A549 (cell line): ENCODE data around the gene TCERG1L.

Experiments used
- CHD2 ChIP-seq: fragments of 150-350 bp; IDR thresholded peaks from 2 replicates; pipeline ENCODE4 v1.6.1; 2014; ENCODE audit warnings: low read length; ENCODE audit not compliant: partially characterized antibody
- EHMT2 ChIP-seq: fragments of 200-600 bp; sonication (generic); IDR thresholded peaks from 2 replicates; pipeline ENCODE4 v1.6.1; 2016; ENCODE audit warnings: antibody characterized with exemption, low read depth, mild to moderate bottlenecking, moderate library complexity
- EP300 ChIP-seq, 2 experiments: fragments of >200 bp; sonication (Bioruptor Twin); formaldehyde crosslinking; IDR thresholded peaks; 2 replicates in 1 of 2; 3 replicates in 1 of 2; pipeline ENCODE4 v1.6.1; 2016 to 2017
- ESRRA ChIP-seq: fragments of 150-350 bp; IDR thresholded peaks from 2 replicates; pipeline ENCODE4 v1.6.1; 2014; ENCODE audit warnings: mild to moderate bottlenecking, low read length, borderline replicate concordance
- FOSB ChIP-seq: fragments of 250-450 bp; sonication (Bioruptor Pico); IDR thresholded peaks from 2 replicates; pipeline ENCODE4 v1.5.0; 2020; ENCODE audit warnings: mild to moderate bottlenecking, moderate library complexity
- JUNB ChIP-seq: fragments of >200 bp; sonication (Bioruptor Twin); formaldehyde crosslinking; IDR thresholded peaks from 2 replicates; pipeline ENCODE4 v1.6.1; 2016
- POLR2A ChIP-seq: IDR thresholded peaks from 2 replicates; pipeline ENCODE4 v1.6.1; 2012; ENCODE audit warnings: mild to moderate bottlenecking, low read length
- RAD21 ChIP-seq, 2 experiments: fragments of >200 bp in 1 of 2; sonication (Bioruptor Twin) in 1 of 2; formaldehyde crosslinking in 1 of 2; IDR thresholded peaks in 1 of 2; conservative IDR thresholded peaks in 1 of 2; 2 replicates in 1 of 2; 3 replicates in 1 of 2; pipeline ENCODE4 v1.6.1; 2012 to 2018; ENCODE audit warnings: inconsistent platforms in 1 of 2
- TF ChIP-seq, protein P1 (sequence below): fragments of >200 bp; sonication (Bioruptor Twin); formaldehyde crosslinking; IDR thresholded peaks from 3 replicates; pipeline ENCODE4 v1.5.1; 2016
- TF ChIP-seq, protein P2 (sequence below): IDR thresholded peaks from 2 replicates; pipeline ENCODE4 v1.6.1; 2012

DNA sequence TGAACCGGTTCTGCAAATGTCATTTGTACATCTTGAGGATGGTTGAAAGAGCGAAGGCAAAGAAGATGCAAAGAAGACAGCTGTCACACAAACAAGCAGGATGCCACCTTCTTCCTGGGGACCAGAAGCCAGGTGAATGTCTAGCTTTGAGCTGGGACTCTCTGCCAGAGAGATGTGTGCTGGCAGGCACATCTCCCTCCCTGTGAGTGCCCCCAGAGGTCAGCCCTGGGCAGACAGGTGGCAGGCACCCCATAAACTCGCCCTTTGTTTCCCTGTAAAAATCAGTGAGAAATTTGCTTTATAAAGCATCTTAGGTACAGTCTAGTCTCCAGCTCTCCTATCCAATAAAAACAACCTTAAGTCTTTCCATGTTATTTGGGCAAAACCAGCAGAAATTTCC lies 2.6 kb upstream of the TCERG1L start:
- TF ChIP-seq, protein P1, sequence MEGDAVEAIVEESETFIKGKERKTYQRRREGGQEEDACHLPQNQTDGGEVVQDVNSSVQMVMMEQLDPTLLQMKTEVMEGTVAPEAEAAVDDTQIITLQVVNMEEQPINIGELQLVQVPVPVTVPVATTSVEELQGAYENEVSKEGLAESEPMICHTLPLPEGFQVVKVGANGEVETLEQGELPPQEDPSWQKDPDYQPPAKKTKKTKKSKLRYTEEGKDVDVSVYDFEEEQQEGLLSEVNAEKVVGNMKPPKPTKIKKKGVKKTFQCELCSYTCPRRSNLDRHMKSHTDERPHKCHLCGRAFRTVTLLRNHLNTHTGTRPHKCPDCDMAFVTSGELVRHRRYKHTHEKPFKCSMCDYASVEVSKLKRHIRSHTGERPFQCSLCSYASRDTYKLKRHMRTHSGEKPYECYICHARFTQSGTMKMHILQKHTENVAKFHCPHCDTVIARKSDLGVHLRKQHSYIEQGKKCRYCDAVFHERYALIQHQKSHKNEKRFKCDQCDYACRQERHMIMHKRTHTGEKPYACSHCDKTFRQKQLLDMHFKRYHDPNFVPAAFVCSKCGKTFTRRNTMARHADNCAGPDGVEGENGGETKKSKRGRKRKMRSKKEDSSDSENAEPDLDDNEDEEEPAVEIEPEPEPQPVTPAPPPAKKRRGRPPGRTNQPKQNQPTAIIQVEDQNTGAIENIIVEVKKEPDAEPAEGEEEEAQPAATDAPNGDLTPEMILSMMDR = no peak
- no peak for TF ChIP-seq POLR2A
- TF ChIP-seq FOSB = no peak
- no peak for TF ChIP-seq ESRRA
- TF ChIP-seq, protein P2, sequence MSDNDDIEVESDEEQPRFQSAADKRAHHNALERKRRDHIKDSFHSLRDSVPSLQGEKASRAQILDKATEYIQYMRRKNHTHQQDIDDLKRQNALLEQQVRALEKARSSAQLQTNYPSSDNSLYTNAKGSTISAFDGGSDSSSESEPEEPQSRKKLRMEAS = no peak
- TF ChIP-seq EP300 (IDR thresholded peaks at IDR 0.05) = no peak
- TF ChIP-seq RAD21 (conservative IDR thresholded peaks at IDR 0.05 in 1 of 2, IDR thresholded peaks at IDR 0.05 in 1 of 2) = no peak
- no peak for TF ChIP-seq JUNB
- no peak for TF ChIP-seq CHD2
- no peak for TF ChIP-seq EHMT2
